ENCODE measurements around the gene PREX1. TPM values are rescaled to one million over a fixed set of nuclear protein-coding genes. Genes with fewer than 3 reads are reported as not detected.

Gene PREX1
- total and polyA plus RNA-seq, 8 donors = 1.5 to 13.2 (median 6.3) TPM

GRCh38 chr20:48797275-48797825 is 30.4 kb downstream of the PREX1 start:
- intact Hi-C loops (cut with DNase I) = no loop called here
- Histone ChIP-seq H3K4me1 (no peaks in the 10 kb centered on the region), H3K27ac (no peak overlapping the region), H3K9me3 (no peaks in the 10 kb centered on the region), H3K27me3 (peaks cover 0 to 4% (median 0%) of the 10 kb centered on the region in 4 donors), H3K4me3 (no peak overlapping the region), H3K36me3 (no peaks in the 10 kb centered on the region)
- 78 to 87% methylated on average over 15 of the region's 15 CpGs for WGBS, 2 donors
- DNase-seq = peak in 2 of 6 donors; percentile 41 to 43
- ATAC-seq = peak in 3 of 4 donors; percentile 31 to 79 (median 67)
- TF ChIP-seq CTCF (IDR thresholded peaks at IDR 0.05) = no peak
- FAIRE-seq = no peak

- ATAC-seq (peak in 1 of 4 donors; percentile 25), FAIRE-seq (no peak), DNase-seq (peak in 1 of 6 donors; percentile 22)
- H3K4me3 ChIP-seq = no peak overlapping the region
- intact Hi-C loops (cut with DNase I) = no loop called here
- WGBS, 2 donors = 17 to 21% methylated on average over 5 of the region's 5 CpGs
- H3K36me3 ChIP-seq = no peaks in the 10 kb centered on the region
- H3K27me3 ChIP-seq = peaks cover 0 to 4% (median 0%) of the 10 kb centered on the region in 4 donors
- no peaks in the 10 kb centered on the region for H3K9me3 ChIP-seq
- no peak for TF ChIP-seq CTCF (IDR thresholded peaks at IDR 0.05)
- no peak overlapping the region for H3K27ac ChIP-seq
- H3K4me1 ChIP-seq = peaks cover 7 to 12% (median 9%) of the 10 kb centered on the region in 3 donors
Measured at GRCh38 chr20:48795732-48796131, 32.1 kb downstream of the PREX1 start.

GRCh38 chr20:48794816-48795457 is 32.9 kb downstream of the PREX1 start:
- H3K36me3 ChIP-seq = no peaks in the 10 kb centered on the region
- ATAC-seq = no peak
- no peak for FAIRE-seq
- no peak overlapping the region for H3K4me3 ChIP-seq
- H3K4me1 ChIP-seq = peaks cover 13 to 20% (median 16%) of the 10 kb centered on the region in 3 donors
- intact Hi-C loops (cut with DNase I) = no loop called here
- TF ChIP-seq CTCF (IDR thresholded peaks at IDR 0.05) = no peak
- H3K9me3 ChIP-seq = no peaks in the 10 kb centered on the region
- 71 to 80% methylated on average over 5 of the region's 5 CpGs for WGBS, 2 donors
- peaks cover 0 to 4% (median 0%) of the 10 kb centered on the region in 4 donors for H3K27me3 ChIP-seq
- H3K27ac ChIP-seq = no peak overlapping the region
- no peak for DNase-seq

- no peak for ATAC-seq
- 58 to 71% methylated on average over 5 of the region's 5 CpGs for WGBS, 2 donors
Measured at GRCh38 chr20:48794360-48794759, 33.4 kb downstream of the PREX1 start.

More at GRCh38 chr20:48794360-48794759, 33.4 kb downstream of the PREX1 start:
- FAIRE-seq (no peak), DNase-seq (peak in 1 of 6 donors; percentile 53)
- Histone ChIP-seq H3K4me3 (no peak overlapping the region), H3K36me3 (no peaks in the 10 kb centered on the region), H3K4me1 (peaks cover 14 to 20% (median 20%) of the 10 kb centered on the region in 3 donors), H3K27me3 (peaks cover 0 to 4% (median 0%) of the 10 kb centered on the region in 4 donors), H3K9me3 (no peaks in the 10 kb centered on the region), H3K27ac (no peak overlapping the region)
- intact Hi-C loops (cut with DNase I) = no loop called here
- no peak for TF ChIP-seq CTCF (IDR thresholded peaks at IDR 0.05)
